Panc1 (cell line): ENCODE results near the gene POLR3E. TPM values are rescaled to one million over a fixed set of nuclear protein-coding genes. Genes with fewer than 3 reads are reported as not detected.

Experiments used
- ATAC-seq: fragments of 200-7000 bp; cut with Tn5 transposase; 2 replicates; pipeline ENCODE4 v1.9.1; 2020; ENCODE audit warnings: mild to moderate bottlenecking, moderate library complexity
- BruUV-seq: library from RNA; stranded (reverse); fragments of 400-500 nt; replicated peaks from 2 replicates; lab custom pipeline; 2021; lab: Mats Ljungman, UMichigan
- CTCF ChIA-PET: fragments of 300-600 bp; sonication (Branson Sonifier 250); formaldehyde crosslinking; loops from one replicate; lab custom pipeline; 2022; ENCODE audit warnings: antibody characterized with exemption; lab: Charles Lee
- POLR2A ChIA-PET: fragments of 300-600 bp; sonication (Branson Sonifier 250); formaldehyde crosslinking; loops from one replicate; lab custom pipeline; 2022; ENCODE audit warnings: antibody characterized with exemption; lab: Charles Lee
- DNase-seq: peaks from one replicate; pipeline ENCODE4 v3.0.0-alpha.2; 2010; ENCODE audit warnings: low read depth, low spot score
- H3K27ac ChIP-seq: 2 replicates; pipeline ENCODE4 v1.5.1; 2011; ENCODE audit warnings: mild to moderate bottlenecking, low read length, inconsistent platforms
- H3K27me3 ChIP-seq: fragments of 200-500 bp; sonication (Bioruptor generic); 2 replicates; pipeline ENCODE4 v1.6.0; 2014; ENCODE audit warnings: low read length, inconsistent platforms; ENCODE audit not compliant: control insufficient read depth, insufficient read depth
- H3K36me3 ChIP-seq: fragments of 200-500 bp; sonication (Bioruptor generic); 2 replicates; pipeline ENCODE4 v1.5.1; 2014; ENCODE audit warnings: inconsistent platforms, mild to moderate bottlenecking, low read length, moderate library complexity; ENCODE audit not compliant: control insufficient read depth, insufficient read depth
- H3K4me1 ChIP-seq: 2 replicates; pipeline ENCODE4 v1.5.1; 2011; ENCODE audit warnings: inconsistent platforms, mild to moderate bottlenecking, low read length, moderate library complexity; ENCODE audit not compliant: control insufficient read depth, insufficient read depth
- H3K4me3 ChIP-seq, 2 experiments: 2 replicates each; pipeline ENCODE4 v1.5.1; 2011 to 2012; ENCODE audit warnings: low read depth in 2 of 2, low read length in 2 of 2, mild to moderate bottlenecking in 2 of 2, inconsistent platforms in 1 of 2, moderate library complexity in 1 of 2
- H3K9me3 ChIP-seq: fragments of 200-500 bp; sonication (Bioruptor generic); 2 replicates; pipeline ENCODE4 v1.5.1; 2014; ENCODE audit warnings: low read depth, mild to moderate bottlenecking, inconsistent platforms, low read length, moderate library complexity; ENCODE audit not compliant: control insufficient read depth, insufficient read depth
- CTCF ChIP-seq: fragments of 450-650 bp; IDR thresholded peaks from 2 replicates; pipeline ENCODE4 v1.5.1; 2017; ENCODE audit warnings: mild to moderate bottlenecking
- POLR2AphosphoS5 ChIP-seq: IDR thresholded peaks from 2 replicates; pipeline ENCODE4 v1.6.1; 2012; ENCODE audit warnings: mild to moderate bottlenecking, low read depth, low read length, moderate library complexity
- REST ChIP-seq, 2 experiments: IDR thresholded peaks; 2 replicates each; pipeline ENCODE4 v1.6.1; 2011 to 2012; ENCODE audit warnings: low read depth in 2 of 2, control low read depth in 1 of 2, low read length in 1 of 2, mild to moderate bottlenecking in 1 of 2, moderate library complexity in 1 of 2; ENCODE audit not compliant: insufficient read depth in 1 of 2
- SIN3A ChIP-seq: IDR thresholded peaks from 2 replicates; pipeline ENCODE4 v1.6.1; 2012; ENCODE audit warnings: low read depth, mild to moderate bottlenecking, low read length, moderate library complexity, borderline replicate concordance; ENCODE audit not compliant: insufficient read depth
- TCF7L2 ChIP-seq: IDR thresholded peaks from 2 replicates; pipeline ENCODE4 v1.6.1; 2011; ENCODE audit warnings: mild to moderate bottlenecking, low read depth, low read length, inconsistent platforms
- in situ Hi-C: cut with HindIII; loops from 2 replicates; pipeline ENCODE4 v1.10.0; 2016; ENCODE audit warnings: low sequenced_read_pairs, low pct_unique_long_range_greater_than_20kb
- intact Hi-C: fragments of 100-400 bp; cut with micrococcal nuclease; formaldehyde crosslinking; loops from one replicate; pipeline ENCODE4 v1.10.0; 2022; ENCODE audit not compliant: unreplicated experiment
- total RNA-seq: library from RNA; stranded (reverse); gene quantifications from one replicate; pipeline ENCODE4 v1.2.1, GENCODE V29; 2021; ENCODE audit not compliant: unreplicated experiment

Gene POLR3E
- total RNA-seq, 1 experiment from 2014 or later: 45.2 TPM

- no peaks in the 10 kb centered on the region for H3K27me3 ChIP-seq
- POLR2A ChIA-PET: no interaction called here
These were observed 36.7 kb upstream of the POLR3E start for GRCh38 chr16:22260490-22260889.

GRCh38 chr16:22262460-22262859 is 34.7 kb upstream of the POLR3E start:
- ChIA-PET POLR2A (no interaction called here), CTCF (no interaction called here)
- Histone ChIP-seq H3K4me3 (no peak overlapping the region), H3K27ac (no peak overlapping the region), H3K27me3 (no peaks in the 10 kb centered on the region), H3K9me3 (peaks cover 4% of the 10 kb centered on the region; the same call in 1 of the 2 replicates), H3K36me3 (peaks cover 7% of the 10 kb centered on the region; the same call in 1 of the 2 replicates), H3K4me1 (no peaks in the 10 kb centered on the region)
- DNase-seq (no peak), ATAC-seq (no peak)
- in situ Hi-C loops (no loop called here), intact Hi-C loops (no loop called here)
- no peak for TF ChIP-seq CTCF
- no peak for TF ChIP-seq REST (IDR thresholded peaks at IDR 0.05; ENCODE audit: insufficient read depth in 1 of 2, low read depth in 2 of 2, low read length in 1 of 2)
- no peak for TF ChIP-seq TCF7L2
- no peak for TF ChIP-seq SIN3A
- no peak for TF ChIP-seq POLR2AphosphoS5
- no TSS peak for BruUV-seq

More at GRCh38 chr16:22260490-22260889, 36.7 kb upstream of the POLR3E start:
- DNase-seq: no peak
- in situ Hi-C loops (no loop called here), intact Hi-C loops (no loop called here)
- ATAC-seq: no peak
- Histone ChIP-seq H3K4me1 (no peaks in the 10 kb centered on the region), H3K9me3 (peaks cover 4% of the 10 kb centered on the region; the same call in 1 of the 2 replicates), H3K27ac (no peak overlapping the region), H3K36me3 (peaks cover 7% of the 10 kb centered on the region; the same call in 1 of the 2 replicates), H3K4me3 (no peak overlapping the region)
- TF ChIP-seq CTCF: no peak
- TF ChIP-seq TCF7L2: no peak
- no peak for TF ChIP-seq SIN3A
- no TSS peak for BruUV-seq
- CTCF ChIA-PET: no interaction called here
